ENCODE measurements around the gene USP24.

- TF ChIP-seq CTCF (IDR thresholded peaks at IDR 0.05; ENCODE audit: poor library complexity, severe bottlenecking) (no peak), REST (IDR thresholded peaks at IDR 0.05; ENCODE audit: borderline replicate concordance) (no peak)
Measured at GRCh38 chr1:55081188-55081904, 133.8 kb downstream of the USP24 start.

Measured in neural cell (in vitro differentiated cells).